ENCODE measurements around the gene CCDC134. TPM values are rescaled to one million over a fixed set of nuclear protein-coding genes. Genes with fewer than 3 reads are reported as not detected.

Gene CCDC134
- total and polyA plus RNA-seq, 2 donors (not counting 3 experiments of a cell fraction or from before 2014, with no cell fraction given) = 4.5 to 8.4 TPM

DNA sequence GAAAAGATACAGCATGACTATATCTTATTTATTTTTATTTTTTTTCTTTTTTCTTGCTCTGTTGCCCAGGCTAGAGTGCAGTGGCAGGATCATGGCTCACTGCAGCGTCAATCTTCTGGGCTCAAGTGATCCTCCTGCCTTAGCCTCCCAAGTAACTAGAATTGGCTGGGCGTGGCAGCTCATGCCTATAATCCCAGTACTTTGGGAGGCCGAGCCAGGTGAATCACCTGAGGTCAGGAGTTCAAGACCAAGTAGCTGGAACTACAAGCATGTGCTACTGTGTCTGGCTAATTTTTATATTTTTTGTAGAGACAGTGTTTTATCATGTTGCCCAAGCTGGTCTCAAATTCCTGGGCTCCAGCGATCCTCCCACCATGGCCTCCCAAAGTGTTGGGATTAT, 28.3 kb upstream of the CCDC134 start:
- H2AFZ ChIP-seq (ENCODE audit: low read depth, low read length) = no peak overlapping the region
- intact Hi-C loops (cut with micrococcal nuclease) = no loop called here

More for the DNA sequence above, 28.3 kb upstream of the CCDC134 start:
- H3K9ac ChIP-seq (replicated peaks; ENCODE audit: extremely low read depth, insufficient read depth, low read length) = no peak overlapping the region
- no peak overlapping the region for H3K4me3 ChIP-seq (replicated peaks in 1 of 3; ENCODE audit: insufficient read depth in 1 of 3, low read depth in 1 of 3, low read length in 3 of 3)
- POLR2A ChIA-PET = no interaction called here
- H3K9me1 ChIP-seq (replicated peaks; ENCODE audit: control insufficient read depth, extremely low read depth, insufficient read depth, low read length) = no peaks in the 10 kb centered on the region
- no TSS peak for BruUV-seq (replicated peaks)
- H3K27ac ChIP-seq (ENCODE audit: insufficient read depth, low read depth, low read length) = no peak overlapping the region
- CTCF ChIA-PET = no interaction called here
- dilution Hi-C loops (cut with MboI; ENCODE audit: extremely low pct_ligation_motif_present, low sequenced_read_pairs) = no loop called here
- H3K4me1 ChIP-seq (ENCODE audit: control insufficient read depth, extremely low read depth, insufficient read depth, low read length) = peaks cover 4% of the 10 kb centered on the region
- H3K9me3 ChIP-seq (replicated peaks; ENCODE audit: control insufficient read depth, insufficient read depth, low read length) = no peaks in the 10 kb centered on the region
- DNase-seq (ENCODE audit: low read depth, low spot score) (no peak), FAIRE-seq (no peak)
- TF ChIP-seq, protein P1, sequence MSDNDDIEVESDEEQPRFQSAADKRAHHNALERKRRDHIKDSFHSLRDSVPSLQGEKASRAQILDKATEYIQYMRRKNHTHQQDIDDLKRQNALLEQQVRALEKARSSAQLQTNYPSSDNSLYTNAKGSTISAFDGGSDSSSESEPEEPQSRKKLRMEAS (IDR thresholded peaks at IDR 0.05; ENCODE audit: insufficient read depth, insufficient read length) = no peak
- TF ChIP-seq, protein P2, sequence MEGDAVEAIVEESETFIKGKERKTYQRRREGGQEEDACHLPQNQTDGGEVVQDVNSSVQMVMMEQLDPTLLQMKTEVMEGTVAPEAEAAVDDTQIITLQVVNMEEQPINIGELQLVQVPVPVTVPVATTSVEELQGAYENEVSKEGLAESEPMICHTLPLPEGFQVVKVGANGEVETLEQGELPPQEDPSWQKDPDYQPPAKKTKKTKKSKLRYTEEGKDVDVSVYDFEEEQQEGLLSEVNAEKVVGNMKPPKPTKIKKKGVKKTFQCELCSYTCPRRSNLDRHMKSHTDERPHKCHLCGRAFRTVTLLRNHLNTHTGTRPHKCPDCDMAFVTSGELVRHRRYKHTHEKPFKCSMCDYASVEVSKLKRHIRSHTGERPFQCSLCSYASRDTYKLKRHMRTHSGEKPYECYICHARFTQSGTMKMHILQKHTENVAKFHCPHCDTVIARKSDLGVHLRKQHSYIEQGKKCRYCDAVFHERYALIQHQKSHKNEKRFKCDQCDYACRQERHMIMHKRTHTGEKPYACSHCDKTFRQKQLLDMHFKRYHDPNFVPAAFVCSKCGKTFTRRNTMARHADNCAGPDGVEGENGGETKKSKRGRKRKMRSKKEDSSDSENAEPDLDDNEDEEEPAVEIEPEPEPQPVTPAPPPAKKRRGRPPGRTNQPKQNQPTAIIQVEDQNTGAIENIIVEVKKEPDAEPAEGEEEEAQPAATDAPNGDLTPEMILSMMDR (IDR thresholded peaks at IDR 0.05; ENCODE audit: extremely low read depth in 1 of 2, insufficient read depth in 1 of 2, low read depth in 1 of 2, low read length in 2 of 2) = no peak
- TF ChIP-seq GATA2 (IDR thresholded peaks at IDR 0.05; ENCODE audit: insufficient read depth, insufficient read length, low read depth, low read length) (no peak), FOS (IDR thresholded peaks at IDR 0.05; ENCODE audit: borderline replicate concordance, insufficient read depth, low read length) (no peak), MYC (IDR thresholded peaks at IDR 0.05; ENCODE audit: low read depth, low read length) (no peak), POLR2A (IDR thresholded peaks at IDR 0.05; ENCODE audit: low read depth, low read length) (no peak), POLR2AphosphoS5 (IDR thresholded peaks at IDR 0.05; ENCODE audit: insufficient read depth, low read depth, low read length) (no peak), EZH2 (IDR thresholded peaks at IDR 0.05; ENCODE audit: borderline replicate concordance, low read depth, low read length, severe bottlenecking) (no peak), JUN (IDR thresholded peaks at IDR 0.05; ENCODE audit: borderline replicate concordance, insufficient read depth, insufficient read length, low read depth) (no peak)
- H3K36me3 ChIP-seq (ENCODE audit: control insufficient read depth in 2 of 2, extremely low read depth in 1 of 2, insufficient read depth in 2 of 2, low read length in 2 of 2) = no peaks in the 10 kb centered on the region
- no peak overlapping the region for H3K4me2 ChIP-seq (ENCODE audit: insufficient read depth, low read length)
- H3K79me2 ChIP-seq (ENCODE audit: control insufficient read depth, insufficient read depth, low read length) = no peaks in the 10 kb centered on the region
- H4K20me1 ChIP-seq (replicated peaks; ENCODE audit: control insufficient read depth, extremely low read depth, insufficient read depth, low read length) = no peaks in the 10 kb centered on the region
- H3K27me3 ChIP-seq (ENCODE audit: control insufficient read depth in 2 of 2, insufficient read depth in 2 of 2, low read length in 2 of 2) = no peaks in the 10 kb centered on the region
